ENCODE measurements around the gene NEDD4L.

NEDD4L gene

GRCh38 chr18:58117786-58118403 is 73.9 kb downstream of the NEDD4L start:
- no peak for DNase-seq (ENCODE audit: low read depth in 3 of 3)

DNA sequence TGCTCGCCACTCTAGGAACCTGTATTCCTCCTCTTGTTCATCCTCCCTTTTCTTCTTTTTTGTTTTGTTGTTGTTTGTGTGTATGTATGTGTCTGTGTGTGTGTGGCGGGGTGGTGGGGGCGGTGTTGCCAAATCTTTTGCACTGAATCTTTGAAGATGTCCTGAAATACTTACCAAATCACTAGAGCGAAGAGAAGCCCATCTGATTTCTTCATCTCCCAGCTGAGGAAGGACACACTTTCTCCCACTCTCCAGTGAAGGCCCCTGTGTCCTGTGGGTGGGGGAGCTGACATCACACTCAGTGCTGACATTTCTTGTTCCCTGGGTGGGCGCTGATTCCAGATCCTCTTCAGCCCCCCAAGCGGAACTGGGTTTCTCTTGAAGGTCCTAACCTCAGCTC is 74.5 kb downstream of the NEDD4L start:
- DNase-seq (ENCODE audit: low read depth in 3 of 3): no peak

DNA sequence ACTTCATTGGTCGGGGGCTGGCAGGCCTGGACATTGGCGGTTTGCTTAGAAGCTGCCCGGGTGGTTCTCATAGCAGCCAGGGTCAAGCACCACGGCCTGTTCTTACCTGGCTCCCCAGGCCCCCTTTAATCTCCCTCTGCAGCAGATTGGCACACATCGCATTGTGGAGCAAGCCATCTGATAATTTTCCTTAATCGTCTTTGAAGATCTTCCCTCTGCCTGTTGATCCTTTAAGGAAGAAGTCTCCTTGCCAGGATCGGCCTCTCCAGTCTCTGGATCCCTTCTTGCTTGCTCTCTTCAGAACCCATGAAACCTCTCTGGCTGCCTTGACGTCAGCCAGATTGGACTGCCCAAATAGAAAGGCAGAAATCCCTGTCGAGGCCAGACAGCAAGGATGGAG is 75.8 kb downstream of the NEDD4L start:
- DNase-seq (ENCODE audit: low read depth in 3 of 3): no peak

DNA sequence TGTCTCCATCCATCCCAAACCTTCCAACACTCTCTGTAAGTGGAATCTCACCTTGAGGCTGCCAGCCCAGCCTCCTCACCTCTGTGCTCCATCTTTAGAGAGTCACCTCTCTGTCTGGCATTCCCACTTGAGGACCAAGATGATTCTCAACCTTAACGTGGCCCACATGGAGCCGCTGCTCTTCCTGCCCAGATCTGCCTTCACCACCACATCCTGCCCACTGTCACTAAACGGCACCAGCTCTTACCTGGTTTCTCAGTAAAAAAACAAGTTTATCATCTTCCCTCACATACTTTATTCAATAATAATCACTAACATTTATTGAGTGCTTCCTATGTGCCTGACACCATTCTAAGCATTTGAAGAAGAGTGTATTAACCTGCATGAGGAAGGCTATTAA is 80.4 kb downstream of the NEDD4L start:
- DNase-seq (ENCODE audit: low read depth in 3 of 3): no peak

GRCh38 chr18:58125183-58125582 is 81.2 kb downstream of the NEDD4L start:
- DNase-seq (ENCODE audit: low read depth in 3 of 3): no peak

GRCh38 chr18:58125756-58126155 is 81.7 kb downstream of the NEDD4L start:
- no peak for DNase-seq (ENCODE audit: low read depth in 3 of 3)

DNA sequence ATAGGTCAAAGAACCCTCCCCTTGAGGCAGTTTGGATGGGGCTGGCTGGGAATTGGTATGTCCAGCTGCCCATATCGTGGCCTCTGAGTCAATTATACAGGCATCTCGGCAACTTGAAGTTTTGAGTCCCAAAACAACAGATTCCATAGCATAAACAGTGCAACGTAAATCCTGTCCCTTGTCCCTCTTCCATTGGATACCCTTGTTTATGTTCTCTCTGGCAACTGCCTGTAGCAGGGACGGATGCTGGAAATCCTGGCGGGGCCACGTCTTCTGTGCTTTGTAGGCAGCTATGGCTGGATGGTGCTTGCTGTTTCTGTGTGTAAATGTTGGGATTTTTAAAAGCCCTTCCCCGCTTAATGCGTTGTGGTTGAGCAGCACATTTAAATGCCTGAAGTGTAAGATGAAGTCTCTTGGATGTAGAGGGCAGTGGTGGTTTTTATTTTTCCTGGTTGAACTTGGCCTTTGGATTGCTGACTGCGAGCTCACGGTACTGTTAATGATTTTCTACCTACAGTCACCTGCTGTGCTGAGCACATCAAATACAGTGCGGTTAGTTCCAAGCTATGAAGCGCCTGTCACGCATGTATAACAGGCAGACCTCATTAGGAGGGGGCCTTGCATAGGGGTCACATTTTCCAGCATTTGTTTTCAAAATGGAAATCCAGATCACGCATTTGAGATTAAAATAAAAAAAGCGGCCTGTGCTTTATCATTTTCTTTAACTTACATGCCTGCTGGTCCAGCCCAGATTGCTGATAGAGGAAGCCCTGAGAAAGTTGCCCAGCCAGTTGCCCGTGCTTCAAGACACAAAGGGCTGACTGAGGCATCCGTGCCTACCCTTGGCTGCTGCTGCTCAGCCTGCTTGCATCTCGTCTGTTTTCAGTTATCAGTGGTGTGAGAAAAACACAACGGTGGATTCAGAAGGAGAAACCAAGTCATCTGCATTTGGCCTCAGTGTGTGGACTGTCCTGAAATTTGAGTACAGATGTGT is 84.7 kb downstream of the NEDD4L start:
- DNase-seq (ENCODE audit: low read depth in 3 of 3): no peak

DNA sequence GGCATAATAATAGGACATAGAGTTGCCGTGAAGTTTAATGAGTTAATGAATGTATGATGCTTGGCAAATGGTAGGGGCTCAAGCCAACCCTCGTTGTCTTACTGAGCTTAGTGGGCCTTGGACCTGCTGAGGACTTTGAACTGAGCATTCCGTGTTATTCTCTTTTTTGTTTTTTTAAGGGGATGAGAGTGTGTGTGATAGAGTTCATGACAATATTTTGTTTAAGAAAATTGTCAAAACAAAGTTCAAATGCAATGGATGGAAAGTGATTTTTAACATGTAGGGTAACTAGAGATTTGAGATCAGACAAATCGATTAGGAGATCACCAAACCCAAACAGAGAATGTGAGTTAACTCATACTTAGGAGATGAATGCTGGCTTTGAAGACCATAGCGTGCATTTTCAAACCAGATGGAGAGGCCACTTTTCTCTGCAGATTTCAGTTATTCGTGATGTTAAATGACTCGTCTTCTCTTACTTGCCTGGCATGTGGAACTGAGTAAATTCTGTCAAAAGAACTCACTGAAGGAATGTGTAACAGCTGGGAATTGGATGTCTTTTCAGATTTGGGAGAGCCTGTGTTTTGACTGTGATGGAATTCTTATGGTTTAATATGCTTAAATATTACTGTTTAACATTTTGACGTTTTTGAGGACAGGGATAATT is 88.7 kb downstream of the NEDD4L start:
- DNase-seq (ENCODE audit: low read depth in 3 of 3): no peak

DNA sequence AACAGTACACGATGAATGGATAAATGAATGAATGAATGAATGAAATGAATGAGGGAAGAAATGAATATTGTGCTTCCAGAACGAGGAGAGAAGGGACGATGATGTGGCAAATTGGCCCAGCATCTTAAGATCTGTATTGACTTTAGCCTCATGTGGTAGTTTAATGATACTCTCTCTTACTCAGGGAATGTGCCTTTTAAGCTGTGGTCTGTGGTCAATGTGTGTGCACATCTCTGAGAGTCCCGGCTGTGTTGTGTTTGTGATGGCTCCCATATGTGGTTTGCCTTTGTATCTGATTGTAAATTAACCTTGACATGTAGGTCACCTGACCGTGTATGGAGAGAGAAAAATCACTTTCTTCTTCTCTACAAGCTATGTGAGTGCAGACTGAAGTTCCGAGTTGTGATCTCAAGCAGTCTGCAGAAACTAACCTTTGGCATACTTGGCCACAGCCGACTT is 91.2 kb downstream of the NEDD4L start:
- no peak for DNase-seq (ENCODE audit: low read depth in 3 of 3)

DNA sequence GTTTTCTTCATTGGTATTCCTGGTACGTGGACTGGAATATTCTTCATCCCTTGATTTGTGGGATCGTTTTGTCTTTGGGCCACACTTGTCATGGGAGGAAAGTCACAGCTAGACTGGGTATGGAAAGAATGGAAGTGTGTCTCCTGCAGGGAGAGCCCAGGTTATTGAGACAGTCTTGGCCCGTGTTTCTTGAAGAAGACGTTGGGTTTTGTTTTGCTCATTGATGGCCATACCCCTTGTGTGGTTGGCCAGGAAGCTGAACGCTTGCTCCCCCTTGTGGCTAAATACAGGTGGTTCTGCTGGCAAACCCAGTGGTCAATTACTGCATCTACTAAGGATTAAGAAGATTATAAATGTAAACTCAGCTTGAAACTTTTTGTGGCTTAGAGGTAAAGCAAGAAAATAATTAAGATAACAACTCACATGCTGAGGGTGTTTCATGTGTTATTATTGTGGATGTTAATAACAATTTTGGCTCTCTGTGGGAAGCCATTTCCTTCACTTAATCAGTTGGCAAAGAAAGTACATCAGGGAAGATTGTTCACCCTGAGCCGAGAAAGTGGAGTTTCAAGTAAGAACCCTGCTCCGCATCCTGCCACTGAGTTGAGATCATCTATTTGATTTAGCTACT is 91.8 kb downstream of the NEDD4L start:
- peak; percentile 12 to 47 (median 23) for DNase-seq (ENCODE audit: low read depth in 3 of 3)

DNA sequence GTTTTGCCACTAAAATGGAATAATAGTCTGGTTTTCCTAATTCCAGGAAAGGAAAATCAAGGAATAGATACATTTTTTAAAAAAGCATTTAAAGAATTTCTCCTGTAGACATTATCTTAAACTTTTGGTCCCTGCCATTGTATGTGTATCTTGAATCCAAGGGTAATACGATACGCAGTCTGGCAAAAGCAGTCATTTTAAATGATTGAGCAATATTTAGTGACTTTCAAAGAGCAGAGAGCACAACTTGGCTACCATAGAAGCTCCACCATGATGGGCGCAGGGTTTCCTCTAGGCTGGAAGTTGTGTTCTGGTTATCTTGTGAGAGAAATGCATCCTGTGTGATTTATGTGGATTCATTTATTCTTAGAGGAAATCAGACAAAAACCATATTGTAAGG is 92.9 kb downstream of the NEDD4L start:
- DNase-seq (ENCODE audit: low read depth in 3 of 3): no peak

- no peak for DNase-seq (ENCODE audit: low read depth in 3 of 3)
Observed at GRCh38 chr18:58139459-58140386, 95.7 kb downstream of the NEDD4L start.

GRCh38 chr18:58140387-58141325 is 96.6 kb downstream of the NEDD4L start:
- no peak for DNase-seq (ENCODE audit: low read depth in 3 of 3)

GRCh38 chr18:58143386-58143785 is 99.4 kb downstream of the NEDD4L start:
- DNase-seq (ENCODE audit: low read depth in 3 of 3): no peak

- no peak for DNase-seq (ENCODE audit: low read depth in 3 of 3)
Observed at GRCh38 chr18:58144106-58144505, 100.1 kb downstream of the NEDD4L start.

DNA sequence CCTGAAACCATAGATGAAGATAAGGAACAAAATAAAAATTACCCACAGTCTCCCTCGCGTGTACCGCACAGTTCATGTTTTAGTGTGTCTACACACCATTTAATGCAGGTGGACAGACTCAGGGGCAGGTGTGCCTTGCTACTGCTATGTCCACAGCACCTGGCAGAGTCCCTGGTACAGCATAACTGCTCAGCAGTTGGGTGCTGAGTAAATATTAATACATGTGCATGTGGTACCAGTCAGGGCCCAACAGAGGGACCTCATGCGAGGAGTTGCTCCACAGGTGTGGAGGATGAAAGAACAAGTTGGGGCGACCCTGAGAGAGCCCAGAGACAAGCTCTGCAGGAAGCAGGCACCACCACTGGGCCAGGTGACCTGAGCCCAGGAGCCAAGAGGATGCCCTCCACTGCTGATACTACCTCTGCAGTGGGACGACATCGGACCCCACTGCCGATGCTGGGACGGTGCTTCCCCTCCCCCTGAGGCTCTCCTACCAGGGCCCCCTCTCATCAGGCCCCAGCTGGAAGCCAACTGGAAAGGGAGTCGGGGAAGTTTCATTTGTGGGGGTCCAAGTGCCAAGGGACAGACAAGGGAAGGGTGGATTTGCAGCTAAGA is 100.8 kb downstream of the NEDD4L start:
- no peak for DNase-seq (ENCODE audit: low read depth in 3 of 3)

DNA sequence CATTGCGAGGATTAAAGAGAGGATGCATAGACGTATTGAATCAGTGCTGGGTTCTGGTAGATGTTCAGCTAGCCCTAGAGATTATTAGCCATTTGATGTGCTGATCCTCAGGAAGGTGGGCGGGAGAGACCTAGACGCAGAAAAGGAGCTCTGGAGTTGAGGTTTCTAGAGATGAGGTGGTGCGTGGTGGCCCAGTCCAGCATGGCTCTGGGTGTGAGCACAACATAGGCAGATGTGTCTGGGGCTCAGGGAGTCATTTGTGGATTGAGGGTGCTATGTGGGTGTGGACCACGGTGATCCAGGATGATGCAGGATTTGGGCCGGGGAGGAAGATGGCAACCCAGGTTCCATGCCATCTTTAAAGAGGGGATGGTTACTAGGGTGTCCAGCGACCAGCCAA is 102.1 kb downstream of the NEDD4L start:
- no peak for DNase-seq (ENCODE audit: low read depth in 3 of 3)

DNA sequence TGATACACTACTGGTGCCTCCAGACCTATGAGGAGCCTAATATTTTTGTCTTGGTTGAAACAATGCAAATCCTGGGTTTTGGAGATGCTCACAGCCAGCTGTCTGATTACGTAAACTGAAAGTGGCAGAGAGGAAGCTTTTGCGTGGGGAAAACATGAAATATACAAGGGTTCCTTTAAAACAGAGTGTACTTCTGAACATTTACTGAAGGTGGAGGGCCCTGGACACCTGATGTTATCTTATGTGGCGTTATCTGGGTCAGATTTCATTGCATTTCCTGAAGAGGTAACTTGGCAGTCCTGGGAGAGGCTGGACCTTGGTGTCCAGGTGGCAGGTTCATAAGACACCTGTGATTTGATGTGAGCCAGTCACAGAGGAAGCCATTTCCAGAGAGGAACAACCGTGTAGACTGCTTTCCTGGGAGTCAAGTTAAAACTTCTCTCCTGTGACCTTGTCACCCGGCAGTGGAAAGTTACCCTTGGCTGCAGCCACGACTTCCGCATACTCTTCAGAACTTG is 105.0 kb downstream of the NEDD4L start:
- DNase-seq (ENCODE audit: low read depth in 3 of 3): no peak

DNA sequence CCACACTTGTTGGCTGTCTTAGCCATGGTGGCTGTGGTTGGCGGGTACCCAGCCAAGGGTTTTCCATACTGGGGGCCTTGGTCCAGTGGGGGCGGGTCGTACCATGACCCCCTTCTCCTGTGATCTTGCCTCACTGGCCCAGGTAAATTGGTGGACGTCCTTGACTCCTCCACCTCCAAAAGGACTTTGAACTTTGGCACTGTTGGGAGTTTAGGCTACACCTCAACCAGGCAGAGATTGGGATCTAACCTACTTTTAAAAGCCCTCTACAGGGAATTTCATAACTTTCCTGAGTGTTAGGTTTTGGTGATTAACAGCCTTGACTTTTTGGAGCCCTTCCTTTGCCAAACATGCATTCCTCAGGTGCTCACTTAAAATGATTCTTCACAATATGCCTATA is 106.7 kb downstream of the NEDD4L start:
- DNase-seq (ENCODE audit: low read depth in 3 of 3): no peak

Measured in stimulated activated CD4-positive, alpha-beta T cell treated with anti-CD3 and anti-CD28 coated beads, TNF-alpha, amount 100 ng/mL, for 24 hours (primary cell).